HUDEP-2 (cell line): ENCODE measurements around the gene CATSPERZ.
"Not testable (repeated sequence)": the region's sequence is repeated elsewhere in the genome, so short reads cannot be mapped to it uniquely, and the experiment has no call there.

Source experiments
- DNase-seq, 76 experiments: peaks; one replicate each; lab custom pipeline; 2025; ENCODE audit not compliant: unreplicated experiment in 76 of 76; lab: John Stamatoyannopoulos, UW

CATSPERZ gene

DNA sequence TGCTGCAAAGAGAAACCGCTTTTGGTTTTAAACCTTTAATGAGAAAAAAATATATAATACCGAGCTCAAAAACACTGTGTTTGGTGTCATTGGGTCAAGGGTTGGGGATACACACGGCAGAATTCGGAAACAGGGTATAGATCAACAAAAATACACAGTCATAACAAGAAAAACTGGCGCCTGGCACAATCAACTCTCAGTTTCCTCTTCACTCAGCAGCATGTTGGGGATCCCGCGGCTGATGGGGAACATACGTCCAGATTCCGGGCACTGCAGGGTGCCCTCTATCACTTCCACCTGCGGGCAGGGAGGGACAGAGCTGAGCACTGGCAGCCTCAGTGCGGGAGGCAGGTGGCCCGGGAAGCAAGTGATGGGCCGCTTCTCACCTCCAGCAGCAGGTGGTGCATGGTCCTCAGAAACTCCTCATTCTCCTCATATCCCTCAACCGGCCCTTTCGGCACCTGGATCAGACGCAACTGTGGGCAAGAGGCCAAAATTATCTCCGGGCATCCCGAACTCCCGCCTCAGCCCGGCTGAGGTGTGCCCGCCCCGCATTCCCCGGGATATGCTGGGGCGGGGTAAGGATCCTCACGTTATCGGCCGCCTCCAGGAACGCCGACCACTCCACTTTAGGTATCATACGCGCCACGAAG lies 16.6 kb downstream of the CATSPERZ start:
- peak in 9 of 76 experiments; percentile 17 to 45 (median 26) for DNase-seq

DNA sequence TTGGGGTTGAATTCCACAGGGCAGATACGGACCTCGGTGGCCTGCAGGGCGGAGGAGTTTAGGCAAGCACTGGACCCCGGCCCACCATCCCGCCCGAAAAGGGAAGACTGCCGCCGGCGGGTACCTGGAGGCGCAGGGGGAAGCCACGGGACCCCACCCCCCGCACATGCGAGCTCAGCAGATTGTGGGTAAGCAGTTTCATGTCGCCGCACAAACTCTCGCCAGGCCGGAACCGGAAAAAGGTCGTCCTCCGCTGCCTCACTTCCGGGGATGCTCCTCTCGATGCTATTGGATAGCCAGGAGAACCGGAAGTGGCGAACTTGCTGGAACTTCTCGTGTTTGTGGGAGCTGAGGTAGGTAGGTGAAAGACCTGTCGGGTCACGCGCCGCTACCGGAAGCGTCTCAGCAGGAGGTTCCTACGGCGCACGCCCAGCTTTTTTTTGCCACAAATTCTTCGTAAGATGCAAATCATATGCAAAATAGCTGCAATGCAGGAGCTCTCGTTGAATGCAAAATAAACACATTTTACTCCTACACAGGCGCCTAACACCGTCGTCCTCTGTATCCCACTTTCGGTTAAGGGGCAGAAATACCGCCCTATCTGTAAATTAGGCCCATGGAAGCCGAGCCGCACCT lies 17.3 kb downstream of the CATSPERZ start, which contains the start of gene TRMT112:
Gene TRMT112, minus strand, starts transcription at position 235 of the 636 bp plus-strand sequence. Its CDS starts 33 bp downstream, at position 202.
- peak in 75 of 76 experiments; percentile 51 to 97 (median 93) for DNase-seq

DNA sequence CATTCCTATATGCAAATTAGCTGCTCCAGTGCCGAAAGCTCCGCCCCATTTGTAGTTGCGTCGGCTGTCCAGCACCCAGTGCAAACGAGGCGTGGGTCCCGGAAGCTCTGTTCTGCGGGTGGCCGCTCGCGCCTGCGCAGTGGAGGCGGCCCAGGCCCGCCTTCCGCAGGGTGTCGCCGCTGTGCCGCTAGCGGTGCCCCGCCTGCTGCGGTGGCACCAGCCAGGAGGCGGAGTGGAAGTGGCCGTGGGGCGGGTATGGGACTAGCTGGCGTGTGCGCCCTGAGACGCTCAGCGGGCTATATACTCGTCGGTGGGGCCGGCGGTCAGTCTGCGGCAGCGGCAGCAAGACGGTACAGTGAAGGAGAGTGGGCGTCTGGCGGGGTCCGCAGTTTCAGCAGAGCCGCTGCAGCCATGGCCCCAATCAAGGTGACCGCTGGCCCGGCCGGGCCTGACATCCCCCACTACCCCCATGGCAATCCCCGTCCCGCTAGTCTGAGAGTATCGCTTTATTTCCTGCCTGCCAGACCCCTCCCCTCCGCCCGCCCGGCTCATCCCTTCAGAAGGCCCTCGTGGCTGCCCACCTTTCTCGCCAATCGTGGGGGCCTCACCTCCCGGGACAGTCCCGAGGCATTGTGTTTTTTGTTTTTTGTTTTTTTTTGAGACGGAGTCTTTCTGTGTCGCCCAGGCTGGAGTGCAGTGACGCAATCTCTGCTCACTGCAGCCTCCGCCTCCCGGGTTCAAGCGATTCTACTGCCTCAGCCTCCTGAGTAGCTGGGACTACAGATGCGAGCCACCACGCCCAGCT lies 18.0 kb downstream of the CATSPERZ start, which contains the start of gene PRDX5:
Gene PRDX5, plus strand, starts transcription at position 161 of the 805 bp plus-strand sequence. Its CDS starts 95 bp downstream, at position 256.
- DNase-seq = peak in 73 of 76 experiments; percentile 81 to 98 (median 95)

DNA sequence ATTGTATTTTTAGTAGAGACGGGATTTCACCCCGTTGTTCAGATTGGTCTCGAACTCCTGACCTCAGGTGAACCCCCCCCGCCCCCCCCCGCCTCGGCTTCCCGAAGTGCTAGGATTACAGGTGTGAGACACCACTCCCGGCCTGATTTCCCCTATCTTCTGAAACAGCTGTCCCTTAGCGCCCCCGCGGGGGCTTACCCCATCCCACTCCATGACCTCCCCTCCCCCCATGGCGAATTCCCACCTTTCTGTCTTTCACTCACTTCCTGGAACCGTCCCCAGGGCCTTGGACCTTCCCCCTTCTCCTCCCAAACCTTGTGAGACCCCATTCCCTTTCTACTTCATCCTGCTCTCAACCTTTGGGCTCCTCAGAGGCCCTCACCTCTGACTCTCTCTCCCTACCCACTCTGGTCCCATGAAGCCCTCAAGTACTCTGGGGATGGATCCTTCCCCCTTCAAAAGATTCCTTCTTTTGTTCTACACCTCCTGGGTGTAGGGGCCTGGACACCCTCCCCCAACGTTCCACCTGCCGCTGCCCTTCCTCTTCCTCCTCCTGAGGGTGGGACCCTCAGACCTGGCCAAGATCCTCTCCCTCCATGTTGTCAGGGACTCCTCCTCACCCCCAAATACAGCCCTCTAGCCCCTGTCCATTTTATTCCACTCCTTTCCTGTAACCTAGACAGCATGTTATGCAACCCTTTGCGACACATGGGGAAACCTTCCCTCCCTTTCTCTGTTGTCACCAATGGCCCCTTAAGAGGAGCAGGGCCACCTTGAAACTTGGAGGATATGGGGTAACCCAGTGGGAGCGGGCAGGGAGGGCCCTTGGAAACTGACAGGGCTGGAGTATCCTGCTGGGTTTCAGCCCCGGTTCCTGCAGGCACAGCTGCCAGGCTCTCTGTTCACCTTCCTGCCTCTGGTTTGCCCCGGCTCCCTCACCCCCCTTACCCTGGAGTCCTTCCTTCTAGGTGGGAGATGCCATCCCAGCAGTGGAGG lies 18.9 kb downstream of the CATSPERZ start:
- no peak for DNase-seq

DNA sequence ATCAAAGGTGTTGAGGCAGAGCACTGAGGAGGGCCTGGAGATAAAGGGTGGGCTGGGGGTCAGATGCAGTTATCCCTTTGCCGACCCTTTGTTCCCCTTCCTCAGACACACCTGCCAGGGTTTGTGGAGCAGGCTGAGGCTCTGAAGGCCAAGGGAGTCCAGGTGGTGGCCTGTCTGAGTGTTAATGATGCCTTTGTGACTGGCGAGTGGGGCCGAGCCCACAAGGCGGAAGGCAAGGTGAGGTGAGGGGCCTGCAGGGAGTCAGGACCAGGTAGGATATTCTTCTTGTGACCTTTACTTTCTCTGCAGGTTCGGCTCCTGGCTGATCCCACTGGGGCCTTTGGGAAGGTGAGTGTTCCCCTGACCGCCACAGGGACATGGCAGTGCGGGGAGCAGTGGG lies 20.4 kb downstream of the CATSPERZ start:
- no peak for DNase-seq

DNA sequence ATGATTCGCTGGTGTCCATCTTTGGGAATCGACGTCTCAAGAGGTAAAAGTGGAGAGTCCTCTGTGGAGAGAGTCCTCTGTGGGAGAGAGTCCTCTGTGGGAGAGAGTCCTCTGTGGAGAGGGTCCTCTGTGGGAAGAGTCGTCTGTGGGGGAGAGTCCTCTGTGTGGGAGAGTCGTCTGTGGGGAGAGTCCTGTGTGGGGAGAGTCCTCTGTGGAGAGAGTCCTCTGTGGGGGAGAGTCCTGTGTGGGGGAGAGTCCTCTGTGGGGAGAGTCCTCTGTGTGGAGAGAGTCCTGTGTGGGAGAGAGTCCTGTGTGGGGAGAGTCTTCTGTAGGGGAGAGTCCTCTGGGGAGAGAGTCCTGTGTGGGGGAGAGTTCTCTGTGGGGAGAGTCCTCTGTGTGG lies 20.9 kb downstream of the CATSPERZ start:
- DNase-seq = no peak

DNA sequence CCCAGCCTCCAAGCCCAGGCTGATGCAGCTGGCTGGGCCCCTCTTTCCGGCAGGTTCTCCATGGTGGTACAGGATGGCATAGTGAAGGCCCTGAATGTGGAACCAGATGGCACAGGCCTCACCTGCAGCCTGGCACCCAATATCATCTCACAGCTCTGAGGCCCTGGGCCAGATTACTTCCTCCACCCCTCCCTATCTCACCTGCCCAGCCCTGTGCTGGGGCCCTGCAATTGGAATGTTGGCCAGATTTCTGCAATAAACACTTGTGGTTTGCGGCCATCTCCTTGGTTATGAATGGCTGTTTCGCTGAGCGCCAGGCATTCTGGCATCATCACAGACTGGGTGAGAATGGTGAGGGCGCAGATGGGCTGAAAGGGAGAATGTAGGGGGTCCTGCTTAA lies 21.4 kb downstream of the CATSPERZ start:
- no peak for DNase-seq

DNA sequence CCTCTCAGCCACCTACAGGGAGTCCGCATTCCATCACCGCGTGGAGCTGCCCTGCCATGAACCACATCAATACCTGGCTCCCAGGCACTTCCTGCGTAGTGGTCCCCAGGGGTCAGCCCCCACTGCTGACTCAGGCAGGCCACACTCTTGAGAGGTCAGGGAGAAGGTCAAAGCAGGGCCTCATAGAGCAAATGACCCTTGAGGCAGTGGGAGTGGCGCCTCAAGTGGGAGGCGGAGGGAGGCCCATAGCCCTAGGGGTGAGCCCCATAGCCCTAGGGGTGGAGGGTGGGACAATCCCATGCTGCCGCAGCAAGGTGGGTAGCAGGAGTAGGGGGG lies 22.7 kb downstream of the CATSPERZ start:
- DNase-seq = no peak

DNA sequence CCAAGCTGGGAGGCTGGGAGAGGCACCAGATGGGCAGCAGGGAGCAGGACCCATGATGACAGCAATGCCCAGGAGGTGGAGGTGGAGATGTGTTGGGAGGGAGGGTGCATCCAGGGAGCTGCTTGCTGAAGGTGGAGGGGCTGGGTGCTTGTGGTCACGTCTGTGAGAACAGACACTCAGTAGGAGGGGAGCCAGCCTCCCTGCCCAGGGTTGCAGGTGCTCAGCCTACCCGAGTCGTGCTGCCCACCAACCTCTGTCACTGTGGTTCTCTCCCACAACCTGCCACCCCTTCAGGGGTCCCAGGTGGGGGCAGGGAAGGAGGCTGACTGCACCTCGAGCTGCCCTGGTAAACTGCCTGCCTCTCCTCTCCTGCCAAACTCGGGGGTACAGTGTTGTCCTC lies 23.2 kb downstream of the CATSPERZ start:
- no peak for DNase-seq

DNA sequence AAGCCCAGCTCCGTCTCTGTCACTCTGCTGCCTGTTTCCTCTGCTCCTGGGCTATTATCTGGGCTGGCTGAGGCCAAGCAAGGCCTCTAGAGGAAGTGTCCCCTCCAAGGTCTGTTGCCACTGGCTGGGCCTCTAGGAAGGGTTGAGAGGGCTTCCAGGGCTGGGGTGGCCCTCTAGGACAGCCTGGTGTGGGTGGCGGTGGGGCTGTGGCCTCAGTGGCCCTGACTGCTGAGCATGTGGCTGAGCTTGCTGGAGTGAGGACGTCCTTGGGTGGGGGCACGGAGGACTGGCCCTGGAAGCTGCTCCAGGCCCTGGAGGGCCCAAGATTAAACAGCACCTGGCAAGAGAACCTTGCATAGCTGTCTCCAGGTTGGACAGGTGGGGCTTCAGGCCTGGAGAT lies 23.8 kb downstream of the CATSPERZ start:
- not testable (repeated sequence) for DNase-seq

DNA sequence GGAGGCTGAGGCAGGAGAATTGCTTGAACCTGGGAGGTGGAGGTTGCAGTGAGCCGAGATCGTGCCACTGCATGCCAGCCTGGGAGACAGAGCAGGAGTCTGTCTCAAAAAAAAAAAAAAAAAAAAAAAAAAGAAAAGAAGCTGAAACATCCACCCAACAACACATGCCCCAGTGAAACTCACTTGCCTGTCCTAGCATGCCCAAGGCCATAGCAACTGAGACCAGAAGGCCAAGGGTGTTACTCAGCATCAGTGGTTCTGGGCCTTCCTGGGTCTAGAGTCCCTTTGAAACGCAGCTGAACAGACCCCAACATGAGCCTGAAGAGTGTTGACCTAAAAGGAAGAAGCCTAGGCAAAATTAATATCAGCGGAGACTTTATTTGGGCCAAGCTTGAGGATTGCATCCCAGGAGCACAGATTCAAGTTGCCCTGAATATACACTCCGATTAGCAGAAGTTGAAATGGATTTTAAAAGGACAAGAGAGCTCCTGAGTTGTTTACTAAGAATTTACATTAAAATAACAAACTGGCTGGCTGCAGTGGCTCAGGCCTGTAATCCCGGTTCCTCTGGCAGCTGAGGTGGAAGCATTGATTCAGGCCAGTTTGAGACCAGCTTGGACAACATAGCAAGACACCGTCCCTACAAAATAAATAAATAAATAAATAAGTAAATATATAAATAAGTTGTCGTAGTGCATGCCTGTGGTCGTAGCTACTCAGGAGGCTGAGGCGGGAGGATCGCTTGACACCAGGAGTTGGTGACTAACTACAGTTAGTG lies 24.7 kb downstream of the CATSPERZ start:
- DNase-seq = no peak

DNA sequence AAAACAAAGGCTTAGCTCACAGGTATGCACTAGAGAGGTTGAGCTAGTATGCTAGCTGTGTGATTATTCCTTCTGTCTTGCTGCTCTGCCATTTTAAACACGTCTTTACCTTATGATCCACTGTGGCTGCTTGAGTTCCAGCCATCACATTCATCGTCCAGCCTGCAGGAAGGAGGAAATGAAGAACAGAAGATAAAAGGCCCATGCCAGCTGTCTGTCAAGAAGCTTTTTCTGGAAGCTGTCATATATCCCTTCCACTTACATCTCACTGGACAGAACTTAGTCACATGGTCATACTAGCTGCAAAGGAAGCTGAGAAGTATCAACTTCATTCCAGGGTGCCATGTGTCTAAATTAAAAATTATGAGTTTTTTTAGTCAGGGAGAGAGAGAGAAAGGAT lies 27.2 kb downstream of the CATSPERZ start:
- no peak for DNase-seq

DNA sequence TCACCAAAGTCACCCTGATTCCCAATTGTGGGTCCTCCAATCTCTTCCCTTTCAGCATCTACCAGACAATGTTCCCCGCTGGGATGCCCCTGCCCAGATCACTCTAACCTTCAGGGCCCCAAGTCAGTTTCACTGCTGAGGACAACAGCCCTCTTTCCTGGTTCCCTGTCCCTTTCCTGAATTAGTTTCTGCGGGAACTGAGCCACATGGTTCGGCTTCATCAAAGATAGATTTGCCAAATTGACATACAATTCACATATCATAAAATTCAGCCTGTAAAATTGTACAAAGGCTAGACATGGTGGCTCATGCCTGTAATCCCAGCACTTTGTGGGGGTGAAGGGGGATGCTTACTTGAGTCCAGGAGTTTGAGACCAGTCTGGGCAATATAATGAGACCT lies 27.8 kb downstream of the CATSPERZ start:
- no peak for DNase-seq

DNA sequence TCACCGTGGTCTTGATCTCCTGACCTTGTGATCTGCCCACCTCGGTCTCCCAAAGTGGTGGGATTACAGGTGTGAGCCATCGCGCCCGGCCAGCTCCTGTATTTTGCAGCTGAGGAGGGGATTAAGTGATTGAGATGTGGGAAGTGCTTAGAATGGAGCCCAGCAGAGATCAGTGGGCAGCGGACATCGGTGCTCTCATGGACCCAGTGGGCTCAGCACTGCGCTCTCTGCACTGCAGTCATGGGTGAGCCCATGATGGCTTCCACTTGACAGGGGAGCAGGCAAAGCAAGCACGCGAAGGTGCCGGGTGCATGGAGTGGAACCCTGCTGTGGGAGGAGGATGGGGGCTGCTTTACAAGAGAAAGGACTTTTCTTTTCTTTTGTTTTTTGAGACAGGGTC lies 30.7 kb downstream of the CATSPERZ start:
- no peak for DNase-seq

DNA sequence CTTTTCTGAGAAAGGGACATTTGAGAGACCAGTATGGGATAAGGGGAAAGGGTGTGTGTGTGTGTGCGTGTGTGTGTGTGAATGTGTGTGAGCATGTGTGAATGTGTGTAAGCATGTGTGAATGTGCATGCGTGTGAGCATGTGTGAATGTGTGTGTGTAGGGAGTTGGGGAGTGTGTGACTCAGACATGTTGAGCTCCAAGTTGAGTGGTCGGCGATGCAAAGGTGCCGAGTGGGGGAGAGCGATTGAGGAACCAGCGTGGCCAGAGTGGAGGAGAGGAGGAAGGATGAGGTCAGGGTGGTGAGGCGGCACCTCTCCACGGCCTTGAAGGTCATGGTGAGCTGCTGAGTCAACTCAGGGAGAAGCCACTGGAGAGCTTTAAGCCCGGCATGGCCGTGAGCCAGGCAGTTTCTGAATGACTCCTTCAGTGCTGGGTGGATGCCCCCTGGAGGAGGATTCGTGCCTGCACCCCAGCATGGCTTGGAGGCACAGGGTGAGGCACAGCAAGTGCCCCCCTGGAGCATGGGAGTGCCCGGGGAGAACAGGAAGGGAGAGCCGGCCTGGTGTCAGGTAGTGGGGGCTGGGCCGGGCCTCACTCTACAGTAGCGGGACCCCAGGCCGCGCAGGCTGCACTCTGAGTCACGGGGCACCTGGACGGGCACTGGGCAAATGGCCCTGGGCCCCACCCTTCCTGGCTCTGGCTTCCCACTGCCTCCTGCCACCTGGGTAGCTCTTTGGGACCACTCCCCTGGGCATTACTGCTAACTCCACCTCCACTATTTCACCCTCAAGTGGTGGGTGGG lies 31.6 kb downstream of the CATSPERZ start:
- peak in 73 of 76 experiments; percentile 40 to 95 (median 88) for DNase-seq

DNA sequence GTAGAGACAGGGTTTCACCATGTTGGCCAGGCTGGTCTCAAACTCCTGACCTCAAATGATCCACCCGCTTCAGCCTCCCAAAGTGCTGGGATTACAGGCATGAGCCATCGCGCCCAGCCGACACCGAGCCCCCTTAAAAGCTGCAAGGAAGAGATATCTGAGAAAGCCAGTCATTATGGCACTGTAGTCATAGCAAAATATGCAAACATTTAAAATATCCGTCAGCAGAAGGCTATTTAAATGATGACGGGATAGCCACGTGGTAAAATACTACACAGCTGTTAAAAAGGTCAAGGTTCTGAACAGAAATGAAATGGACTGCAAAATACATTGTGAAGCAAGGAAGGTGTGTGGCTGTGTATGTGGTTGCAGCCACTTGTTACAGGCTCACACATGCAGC lies 33.4 kb downstream of the CATSPERZ start:
- no peak for DNase-seq

DNA sequence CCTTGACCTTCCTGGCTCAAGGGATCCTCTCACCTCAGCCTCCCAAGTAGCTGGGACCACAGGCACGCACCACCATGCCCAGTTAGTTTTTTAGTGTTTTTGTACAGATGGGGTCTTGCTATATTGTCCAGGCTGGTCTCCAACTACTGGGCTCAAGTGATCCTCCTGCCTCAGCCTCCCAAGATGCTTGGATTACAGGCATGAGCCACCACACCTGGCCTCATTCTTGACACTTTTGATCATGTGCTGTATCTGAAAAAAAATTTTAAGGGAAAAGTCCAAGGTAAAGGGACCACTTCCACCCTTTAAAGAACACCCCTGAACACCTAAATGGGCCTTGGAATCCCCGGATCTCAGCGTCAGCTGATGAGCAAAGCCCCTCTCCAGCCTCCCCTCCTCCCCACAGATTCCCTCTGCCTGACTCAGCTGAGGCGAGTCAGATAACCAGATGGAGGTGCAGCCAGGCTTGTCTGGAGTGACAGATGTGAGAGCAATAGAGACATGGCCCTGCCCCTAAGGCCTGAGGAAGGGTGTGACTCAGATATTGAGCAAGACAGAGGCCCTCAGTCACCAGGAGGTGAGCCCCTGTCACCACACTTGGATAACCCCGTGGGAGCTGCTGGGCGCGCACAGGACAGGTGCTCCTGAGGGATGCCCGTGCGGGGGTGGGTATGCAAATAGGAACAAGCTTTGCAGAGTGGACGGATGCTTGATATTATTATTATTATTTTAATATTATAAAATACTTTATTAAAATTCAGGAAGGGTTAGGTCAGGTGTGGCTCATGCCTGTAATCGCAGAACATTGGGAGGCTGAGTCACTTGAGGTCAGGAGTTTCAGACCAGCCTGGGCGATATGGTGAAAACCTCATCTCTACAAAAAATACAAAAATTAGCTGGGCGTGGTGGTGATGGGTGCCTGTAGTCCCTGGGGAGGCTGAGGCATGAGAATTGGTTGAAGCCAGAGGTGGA lies 34.9 kb downstream of the CATSPERZ start:
- DNase-seq = peak in 74 of 76 experiments; percentile 45 to 98 (median 92)
